ENCODE results near the gene ALK.

The ALK gene

DNA sequence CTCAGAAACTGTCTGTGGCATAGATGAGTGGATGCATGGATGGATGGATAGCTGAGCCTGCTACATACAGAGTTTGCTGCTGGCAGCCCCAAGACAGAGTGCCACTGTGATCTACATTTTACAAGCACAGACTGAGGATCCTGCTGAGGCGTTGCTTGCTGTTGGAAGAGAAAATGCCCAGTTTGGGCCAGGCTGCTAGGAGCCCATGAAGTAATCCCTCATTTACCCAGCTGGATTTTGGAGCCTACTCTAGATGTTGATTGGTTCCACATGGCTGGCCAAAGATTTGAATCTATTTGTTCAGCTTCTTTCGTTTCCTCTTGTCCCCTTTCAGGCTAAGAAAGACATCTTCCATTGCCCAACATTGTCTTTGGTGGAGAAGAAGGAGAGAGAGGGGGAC lies 544.8 kb downstream of the ALK start:
- no peak overlapping the region for H3K27ac ChIP-seq (ENCODE audit: low read length)
- no peak for TF ChIP-seq EZH2phosphoT487 (IDR thresholded peaks at IDR 0.05; ENCODE audit: low read depth)
- H3K4me2 ChIP-seq (ENCODE audit: low read length): no peak overlapping the region
- H2AFZ ChIP-seq (ENCODE audit: low read depth, low read length): no peak overlapping the region
- no peaks in the 10 kb centered on the region for H3K4me1 ChIP-seq (ENCODE audit: low read length)
- H4K20me1 ChIP-seq (ENCODE audit: insufficient read depth, low read length): no peaks in the 10 kb centered on the region
- peaks cover 33% of the 10 kb centered on the region for H3K27me3 ChIP-seq (ENCODE audit: low read depth, low read length)
- no peaks in the 10 kb centered on the region for H3K79me2 ChIP-seq (ENCODE audit: low read length)
- no peaks in the 10 kb centered on the region for H3K36me3 ChIP-seq (replicated peaks; ENCODE audit: low read depth, low read length)
- no peak overlapping the region for H3K4me3 ChIP-seq (ENCODE audit: low read length)
- H3K9me3 ChIP-seq (ENCODE audit: insufficient read depth, low read length): no peaks in the 10 kb centered on the region
- no peak overlapping the region for H3K9ac ChIP-seq (ENCODE audit: low read length)

DNA sequence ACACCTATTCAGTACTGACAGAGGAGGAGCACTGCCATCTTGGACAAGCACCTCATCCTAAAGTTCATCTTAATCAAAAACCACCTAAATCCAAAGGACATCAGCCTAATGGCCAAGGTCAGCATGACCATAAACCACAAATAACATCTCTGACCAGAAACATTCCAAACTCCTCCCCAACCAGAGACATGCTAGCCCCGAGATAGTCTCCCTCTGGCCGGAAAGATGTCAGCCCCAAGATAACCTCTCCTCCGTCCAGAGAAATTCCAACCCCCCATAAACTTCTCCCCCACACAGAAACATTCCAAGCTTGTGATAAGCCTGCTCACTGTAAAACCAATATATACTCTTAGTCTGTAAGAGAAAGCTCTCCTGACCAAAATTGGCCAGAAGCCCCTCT lies 545.5 kb downstream of the ALK start:
- TF ChIP-seq, protein P1, sequence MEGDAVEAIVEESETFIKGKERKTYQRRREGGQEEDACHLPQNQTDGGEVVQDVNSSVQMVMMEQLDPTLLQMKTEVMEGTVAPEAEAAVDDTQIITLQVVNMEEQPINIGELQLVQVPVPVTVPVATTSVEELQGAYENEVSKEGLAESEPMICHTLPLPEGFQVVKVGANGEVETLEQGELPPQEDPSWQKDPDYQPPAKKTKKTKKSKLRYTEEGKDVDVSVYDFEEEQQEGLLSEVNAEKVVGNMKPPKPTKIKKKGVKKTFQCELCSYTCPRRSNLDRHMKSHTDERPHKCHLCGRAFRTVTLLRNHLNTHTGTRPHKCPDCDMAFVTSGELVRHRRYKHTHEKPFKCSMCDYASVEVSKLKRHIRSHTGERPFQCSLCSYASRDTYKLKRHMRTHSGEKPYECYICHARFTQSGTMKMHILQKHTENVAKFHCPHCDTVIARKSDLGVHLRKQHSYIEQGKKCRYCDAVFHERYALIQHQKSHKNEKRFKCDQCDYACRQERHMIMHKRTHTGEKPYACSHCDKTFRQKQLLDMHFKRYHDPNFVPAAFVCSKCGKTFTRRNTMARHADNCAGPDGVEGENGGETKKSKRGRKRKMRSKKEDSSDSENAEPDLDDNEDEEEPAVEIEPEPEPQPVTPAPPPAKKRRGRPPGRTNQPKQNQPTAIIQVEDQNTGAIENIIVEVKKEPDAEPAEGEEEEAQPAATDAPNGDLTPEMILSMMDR (IDR thresholded peaks at IDR 0.05; ENCODE audit: low read depth, low read length): no peak
- TF ChIP-seq EZH2phosphoT487 (IDR thresholded peaks at IDR 0.05; ENCODE audit: low read depth): no peak
- peaks cover 28% of the 10 kb centered on the region for H3K27me3 ChIP-seq (ENCODE audit: low read depth, low read length)

DNA sequence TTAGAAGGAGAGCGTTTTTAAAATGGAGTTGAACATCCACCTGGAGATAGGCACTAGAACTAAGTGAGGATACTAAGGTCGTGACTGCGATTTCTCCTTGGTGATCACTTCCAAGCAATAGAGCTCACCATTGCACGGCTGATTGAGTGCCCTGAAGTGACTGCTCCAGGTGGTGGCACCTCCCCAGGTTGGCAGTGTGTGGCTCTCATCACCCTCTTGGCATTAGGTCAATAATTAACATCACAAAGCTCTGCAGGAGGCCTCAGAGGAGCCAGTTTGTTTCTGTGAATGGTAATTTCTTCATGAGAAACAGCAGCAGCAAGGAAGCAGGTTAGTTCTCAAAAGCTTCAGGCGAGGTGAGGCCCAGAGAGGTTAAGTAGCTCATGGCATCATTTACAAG lies 546.6 kb downstream of the ALK start:
- H2AFZ ChIP-seq (ENCODE audit: low read depth, low read length): no peak overlapping the region
- H3K4me2 ChIP-seq (ENCODE audit: low read length): no peak overlapping the region
- H3K4me1 ChIP-seq (ENCODE audit: low read length): no peaks in the 10 kb centered on the region
- peaks cover 37% of the 10 kb centered on the region for H3K27me3 ChIP-seq (ENCODE audit: low read depth, low read length)
- no peak overlapping the region for H3K4me3 ChIP-seq (ENCODE audit: low read length)
- H3K79me2 ChIP-seq (ENCODE audit: low read length): no peaks in the 10 kb centered on the region
- H3K9ac ChIP-seq (ENCODE audit: low read length): no peak overlapping the region
- H3K27ac ChIP-seq (ENCODE audit: low read length): no peak overlapping the region
- H3K9me3 ChIP-seq (ENCODE audit: insufficient read depth, low read length): no peaks in the 10 kb centered on the region
- H3K36me3 ChIP-seq (replicated peaks; ENCODE audit: low read depth, low read length): no peaks in the 10 kb centered on the region
- no peak for TF ChIP-seq EZH2phosphoT487 (IDR thresholded peaks at IDR 0.05; ENCODE audit: low read depth)
- TF ChIP-seq, protein P1 (IDR thresholded peaks at IDR 0.05; ENCODE audit: low read depth, low read length): no peak
- no peaks in the 10 kb centered on the region for H4K20me1 ChIP-seq (ENCODE audit: insufficient read depth, low read length)

More for the DNA sequence above, 545.5 kb downstream of the ALK start:
- H3K4me1 ChIP-seq (ENCODE audit: low read length): no peaks in the 10 kb centered on the region
- H3K36me3 ChIP-seq (replicated peaks; ENCODE audit: low read depth, low read length): no peaks in the 10 kb centered on the region
- no peak overlapping the region for H3K4me2 ChIP-seq (ENCODE audit: low read length)
- H3K4me3 ChIP-seq (ENCODE audit: low read length): no peak overlapping the region
- no peak overlapping the region for H3K27ac ChIP-seq (ENCODE audit: low read length)
- no peaks in the 10 kb centered on the region for H4K20me1 ChIP-seq (ENCODE audit: insufficient read depth, low read length)
- no peak overlapping the region for H3K9ac ChIP-seq (ENCODE audit: low read length)
- no peaks in the 10 kb centered on the region for H3K9me3 ChIP-seq (ENCODE audit: insufficient read depth, low read length)
- H2AFZ ChIP-seq (ENCODE audit: low read depth, low read length): no peak overlapping the region
- H3K79me2 ChIP-seq (ENCODE audit: low read length): no peaks in the 10 kb centered on the region

DNA sequence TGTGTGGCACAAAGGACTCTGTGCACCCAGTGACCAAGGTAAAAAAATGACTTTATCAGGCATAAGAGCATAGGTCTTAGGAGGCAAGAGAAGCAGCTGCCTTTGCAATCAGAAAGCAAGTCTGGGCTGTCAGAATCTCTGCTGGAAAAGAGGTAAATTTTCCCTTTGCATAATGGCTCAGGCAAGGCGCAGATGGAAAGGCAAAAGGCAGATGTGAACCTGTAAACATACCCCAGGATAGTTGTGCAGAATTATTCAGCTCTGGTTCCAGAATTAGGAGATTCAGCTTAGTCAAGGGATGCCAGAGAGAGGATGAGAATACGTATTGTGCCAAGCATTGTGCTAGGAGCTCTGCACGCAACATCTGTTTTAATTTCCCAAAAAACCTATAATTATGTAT lies 547.5 kb downstream of the ALK start:
- no peak overlapping the region for H3K4me2 ChIP-seq (ENCODE audit: low read length)
- no peak overlapping the region for H3K4me3 ChIP-seq (ENCODE audit: low read length)
- no peak overlapping the region for H2AFZ ChIP-seq (ENCODE audit: low read depth, low read length)
- H3K27me3 ChIP-seq (ENCODE audit: low read depth, low read length): peaks cover 37% of the 10 kb centered on the region
- H4K20me1 ChIP-seq (ENCODE audit: insufficient read depth, low read length): no peaks in the 10 kb centered on the region
- H3K36me3 ChIP-seq (replicated peaks; ENCODE audit: low read depth, low read length): no peaks in the 10 kb centered on the region
- H3K79me2 ChIP-seq (ENCODE audit: low read length): no peaks in the 10 kb centered on the region
- H3K9me3 ChIP-seq (ENCODE audit: insufficient read depth, low read length): no peaks in the 10 kb centered on the region
- no peak overlapping the region for H3K9ac ChIP-seq (ENCODE audit: low read length)
- no peaks in the 10 kb centered on the region for H3K4me1 ChIP-seq (ENCODE audit: low read length)
- no peak for TF ChIP-seq EZH2phosphoT487 (IDR thresholded peaks at IDR 0.05; ENCODE audit: low read depth)
- TF ChIP-seq, protein P1 (IDR thresholded peaks at IDR 0.05; ENCODE audit: low read depth, low read length): no peak
- no peak overlapping the region for H3K27ac ChIP-seq (ENCODE audit: low read length)

DNA sequence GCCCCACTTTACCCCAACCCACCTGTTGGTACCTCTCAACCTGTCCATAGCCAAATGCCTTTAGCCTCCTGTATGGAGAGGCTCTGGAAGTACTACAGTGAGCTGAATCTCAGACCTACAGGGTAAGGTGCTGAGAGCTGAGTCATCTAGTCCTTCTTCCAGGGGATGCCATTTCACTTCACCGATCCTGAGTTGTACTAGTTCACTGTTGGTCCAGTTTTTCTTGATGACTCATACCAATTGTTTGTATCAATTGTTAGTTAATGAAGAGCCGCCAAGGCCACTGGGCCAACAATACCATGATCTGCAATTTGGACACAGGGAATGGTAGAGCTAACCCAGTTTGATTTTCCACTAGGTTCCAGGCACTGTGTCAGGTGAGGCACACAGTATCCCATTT lies 549.2 kb downstream of the ALK start:
- H3K4me1 ChIP-seq (ENCODE audit: low read length): no peaks in the 10 kb centered on the region
- H3K9me3 ChIP-seq (ENCODE audit: insufficient read depth, low read length): no peaks in the 10 kb centered on the region
- H3K4me2 ChIP-seq (ENCODE audit: low read length): no peak overlapping the region
- no peak overlapping the region for H3K9ac ChIP-seq (ENCODE audit: low read length)
- H3K36me3 ChIP-seq (replicated peaks; ENCODE audit: low read depth, low read length): no peaks in the 10 kb centered on the region
- no peaks in the 10 kb centered on the region for H4K20me1 ChIP-seq (ENCODE audit: insufficient read depth, low read length)
- H3K27ac ChIP-seq (ENCODE audit: low read length): no peak overlapping the region
- H3K4me3 ChIP-seq (ENCODE audit: low read length): no peak overlapping the region
- no peaks in the 10 kb centered on the region for H3K79me2 ChIP-seq (ENCODE audit: low read length)
- no peak overlapping the region for H2AFZ ChIP-seq (ENCODE audit: low read depth, low read length)
- H3K27me3 ChIP-seq (ENCODE audit: low read depth, low read length): peaks cover 53% of the 10 kb centered on the region
- no peak for TF ChIP-seq EZH2phosphoT487 (IDR thresholded peaks at IDR 0.05; ENCODE audit: low read depth)
- TF ChIP-seq, protein P1 (IDR thresholded peaks at IDR 0.05; ENCODE audit: low read depth, low read length): no peak
